Upper lobe of left lung (tissue), 6 donors: Measurements from ENCODE around the gene CTPS1. TPM values are rescaled to one million over a fixed set of nuclear protein-coding genes. Genes with fewer than 3 reads are reported as not detected.

Experiments
- ATAC-seq, 2 donors: fragments of 200-7000 bp; cut with Tn5 transposase; one replicate each; pipeline ENCODE4 v1.9.1; 2022; ENCODE audit warnings: mild to moderate bottlenecking in 2 of 2, moderate library complexity in 2 of 2; ENCODE audit not compliant: low FRiP score in 2 of 2
- DNase-seq, 2 donors: peaks; one replicate each; pipeline ENCODE4 v3.0.0-alpha.2; 2019 to 2020
- H3K27ac ChIP-seq, 4 donors: fragments of 200-600 bp; sonication (generic); one replicate each; pipeline ENCODE4 v1.5.1; 2016 to 2019
- H3K27me3 ChIP-seq, 4 donors: fragments of 200-600 bp; sonication (generic); one replicate each; pipeline ENCODE4 v1.5.1; 2017 to 2019
- H3K36me3 ChIP-seq, 4 donors: fragments of 200-600 bp; sonication (generic); one replicate each; pipeline ENCODE4 v1.5.1; 2016 to 2019
- H3K4me1 ChIP-seq, 4 donors: fragments of 200-600 bp; sonication (generic); one replicate each; pipeline ENCODE4 v1.5.1; 2018 to 2019
- H3K4me3 ChIP-seq, 4 donors: fragments of 200-600 bp; sonication (generic); one replicate each; pipeline ENCODE4 v1.5.1; 2017 to 2019; ENCODE audit warnings: mild to moderate bottlenecking in 2 of 4, moderate library complexity in 1 of 4
- H3K9me3 ChIP-seq, 4 donors: fragments of 200-600 bp; sonication (generic); one replicate each; pipeline ENCODE4 v1.5.1; 2018 to 2019
- EP300 ChIP-seq, 4 donors: sonication (generic); formaldehyde crosslinking; IDR thresholded peaks; one replicate each; pipeline ENCODE4 v1.5.1; 2017; ENCODE audit warnings: antibody characterized with exemption in 4 of 4, control low read depth in 2 of 4
- POLR2A ChIP-seq, 4 donors: fragments of 450-650 bp; IDR thresholded peaks; one replicate each; pipeline ENCODE4 v1.5.1; 2016 to 2017; ENCODE audit warnings: antibody characterized with exemption in 4 of 4, mild to moderate bottlenecking in 2 of 4
- POLR2AphosphoS5 ChIP-seq, 2 donors: sonication (generic); formaldehyde crosslinking; IDR thresholded peaks; one replicate each; pipeline ENCODE4 v1.5.1; 2017; ENCODE audit warnings: antibody characterized with exemption in 2 of 2
- WGBS, 2 donors: methylation state at CpG; one replicate each; pipeline ENCODE4 v1.1.5; 2017 to 2018; 5-methylcytosine and 5-hydroxymethylcytosine counted together
- small RNA-seq, 4 donors: library from RNA; depleted of rRNA; stranded (forward); fragments of <200 nt; gene quantifications; one replicate each; pipeline ENCODE3, GENCODE V24; 2016
- total RNA-seq, 6 donors: library from RNA; depleted of rRNA in 4 of 6; stranded (reverse); fragments of >200 nt in 4 of 6; gene quantifications; one replicate each; pipeline versions ENCODE4 v1.1.0 to v1.2.1, GENCODE V29; 2016 to 2021
- TF ChIP-seq, protein P1 (sequence below), 6 experiments: fragments of 450-650 bp in 4 of 6; fragments of 200-600 bp in 2 of 6; sonication (generic) in 2 of 6; IDR thresholded peaks; one replicate each; pipeline ENCODE4 v1.5.1; 2016 to 2019; ENCODE audit warnings: antibody characterized with exemption in 6 of 6
- donor health status: DM: no; HTN: no; CAD: no; lungs with moderate emphysema.
- donor health status: DM: no; HTN: yes; CAD: no; lungs with severe emphysema.

The CTPS1 gene
- total RNA-seq, 6 donors from 2014 or later, result 12.7 to 32.5 (median 25.0) TPM

DNA sequence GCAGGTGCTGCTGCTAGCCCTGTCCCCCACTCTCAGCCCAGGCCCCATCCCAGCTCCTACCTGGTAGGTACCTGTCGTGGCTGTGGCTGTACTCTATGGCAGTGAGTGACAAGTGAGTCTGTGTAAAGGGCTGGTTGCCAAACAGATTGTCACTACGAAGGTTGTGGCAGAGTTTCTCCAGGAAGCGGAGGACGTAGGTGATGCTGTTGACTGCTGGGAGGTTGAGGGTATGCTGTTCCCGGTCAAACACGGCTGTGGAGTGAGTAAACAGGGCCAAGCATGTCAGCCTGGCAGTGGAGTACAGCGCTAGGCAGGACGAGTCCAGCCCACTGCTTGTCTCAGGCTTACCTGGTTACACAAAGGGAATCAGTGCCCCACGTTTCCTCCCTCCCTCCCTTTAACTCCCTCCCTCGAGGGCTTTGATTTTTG lies 66.9 kb downstream of the CTPS1 start:
- 58 to 80% methylated on average over 7 to 10 of the region's 10 CpGs for WGBS, 2 donors
- TF ChIP-seq POLR2A (IDR thresholded peaks at IDR 0.05) (peak in 1 of 4 donors; percentile 5), EP300 (IDR thresholded peaks at IDR 0.05) (no peak), POLR2AphosphoS5 (IDR thresholded peaks at IDR 0.05) (peak in 1 of 2 donors; percentile 41)
- Histone ChIP-seq H3K4me1 (peaks cover 20 to 25% (median 25%) of the 10 kb centered on the region in 4 donors), H3K4me3 (no peak overlapping the region), H3K27ac (peak overlapping the region; percentile 77 to 84 (median 81)), H3K27me3 (no peaks in the 10 kb centered on the region), H3K9me3 (no peaks in the 10 kb centered on the region), H3K36me3 (peaks cover 0 to 27% (median 15%) of the 10 kb centered on the region in 4 donors)
- ATAC-seq, result peak; percentile 42 to 91
- peak in 1 of 2 donors; percentile 83 for DNase-seq

DNA sequence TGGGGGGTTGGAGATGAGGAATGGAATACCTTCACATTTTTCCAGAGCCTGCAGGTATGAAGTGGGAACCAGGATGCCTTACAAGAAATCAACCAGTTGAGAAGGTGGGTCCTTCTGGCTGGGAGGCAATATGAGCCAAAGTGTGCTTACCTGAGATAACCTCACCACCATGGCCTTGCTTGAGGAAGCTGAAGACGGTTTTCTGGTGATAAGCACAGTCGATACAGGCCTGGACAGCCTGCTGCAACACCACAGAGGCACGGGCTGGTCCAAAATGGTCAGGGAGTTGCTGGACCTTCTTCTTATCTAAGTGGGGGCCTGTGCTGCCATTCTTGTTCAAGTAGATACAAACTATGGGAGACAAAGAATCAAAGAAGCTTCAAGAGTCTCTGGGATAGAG lies 69.0 kb downstream of the CTPS1 start:
- TF ChIP-seq POLR2A (IDR thresholded peaks at IDR 0.05), result no peak
- TF ChIP-seq, protein P1, sequence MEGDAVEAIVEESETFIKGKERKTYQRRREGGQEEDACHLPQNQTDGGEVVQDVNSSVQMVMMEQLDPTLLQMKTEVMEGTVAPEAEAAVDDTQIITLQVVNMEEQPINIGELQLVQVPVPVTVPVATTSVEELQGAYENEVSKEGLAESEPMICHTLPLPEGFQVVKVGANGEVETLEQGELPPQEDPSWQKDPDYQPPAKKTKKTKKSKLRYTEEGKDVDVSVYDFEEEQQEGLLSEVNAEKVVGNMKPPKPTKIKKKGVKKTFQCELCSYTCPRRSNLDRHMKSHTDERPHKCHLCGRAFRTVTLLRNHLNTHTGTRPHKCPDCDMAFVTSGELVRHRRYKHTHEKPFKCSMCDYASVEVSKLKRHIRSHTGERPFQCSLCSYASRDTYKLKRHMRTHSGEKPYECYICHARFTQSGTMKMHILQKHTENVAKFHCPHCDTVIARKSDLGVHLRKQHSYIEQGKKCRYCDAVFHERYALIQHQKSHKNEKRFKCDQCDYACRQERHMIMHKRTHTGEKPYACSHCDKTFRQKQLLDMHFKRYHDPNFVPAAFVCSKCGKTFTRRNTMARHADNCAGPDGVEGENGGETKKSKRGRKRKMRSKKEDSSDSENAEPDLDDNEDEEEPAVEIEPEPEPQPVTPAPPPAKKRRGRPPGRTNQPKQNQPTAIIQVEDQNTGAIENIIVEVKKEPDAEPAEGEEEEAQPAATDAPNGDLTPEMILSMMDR (IDR thresholded peaks at IDR 0.05), result no peak
- no peak for TF ChIP-seq EP300 (IDR thresholded peaks at IDR 0.05)
- TF ChIP-seq POLR2AphosphoS5 (IDR thresholded peaks at IDR 0.05), result no peak
- H3K27me3 ChIP-seq, result no peaks in the 10 kb centered on the region
- no peak overlapping the region for H3K4me3 ChIP-seq
- no peak for DNase-seq
- no peak overlapping the region for H3K27ac ChIP-seq
- H3K9me3 ChIP-seq, result no peaks in the 10 kb centered on the region
- no peak for ATAC-seq
- 93 to 100% methylated on average over 3 of the region's 3 CpGs for WGBS, 2 donors
- peaks cover 20 to 25% (median 25%) of the 10 kb centered on the region in 4 donors for H3K4me1 ChIP-seq
- H3K36me3 ChIP-seq, result peaks cover 0 to 32% (median 10%) of the 10 kb centered on the region in 4 donors

DNA sequence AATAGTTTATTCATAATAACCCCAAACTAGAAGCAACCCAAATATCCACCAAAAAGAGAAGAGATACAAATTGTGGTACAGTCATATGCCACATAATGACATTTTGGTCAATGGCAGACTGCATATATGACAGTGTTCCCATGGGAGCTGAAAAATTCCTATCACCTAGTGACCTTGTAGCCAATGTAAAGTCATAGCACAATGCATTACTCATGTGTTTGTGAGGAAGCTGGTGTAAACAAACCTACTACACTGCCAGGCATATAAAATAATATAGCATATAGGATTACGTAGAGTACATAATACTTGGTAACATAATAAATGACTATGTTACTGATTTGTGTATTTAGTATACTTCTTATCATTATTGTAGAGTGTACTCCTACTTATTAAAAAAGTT lies 71.5 kb downstream of the CTPS1 start:
- H3K4me1 ChIP-seq, result peaks cover 2 to 8% (median 3%) of the 10 kb centered on the region in 4 donors
- DNase-seq (no peak), ATAC-seq (no peak)
- TF ChIP-seq POLR2AphosphoS5 (IDR thresholded peaks at IDR 0.05) (no peak), EP300 (IDR thresholded peaks at IDR 0.05) (no peak), POLR2A (IDR thresholded peaks at IDR 0.05) (no peak)
- TF ChIP-seq, protein P1 (IDR thresholded peaks at IDR 0.05), result no peak
- no peak overlapping the region for H3K4me3 ChIP-seq
- 89 to 100% methylated on average over 1 of the region's 1 CpG for WGBS, 2 donors
- H3K27ac ChIP-seq, result no peak overlapping the region
- no peaks in the 10 kb centered on the region for H3K9me3 ChIP-seq
- peaks cover 0 to 37% (median 10%) of the 10 kb centered on the region in 4 donors for H3K36me3 ChIP-seq
- no peaks in the 10 kb centered on the region for H3K27me3 ChIP-seq

DNA sequence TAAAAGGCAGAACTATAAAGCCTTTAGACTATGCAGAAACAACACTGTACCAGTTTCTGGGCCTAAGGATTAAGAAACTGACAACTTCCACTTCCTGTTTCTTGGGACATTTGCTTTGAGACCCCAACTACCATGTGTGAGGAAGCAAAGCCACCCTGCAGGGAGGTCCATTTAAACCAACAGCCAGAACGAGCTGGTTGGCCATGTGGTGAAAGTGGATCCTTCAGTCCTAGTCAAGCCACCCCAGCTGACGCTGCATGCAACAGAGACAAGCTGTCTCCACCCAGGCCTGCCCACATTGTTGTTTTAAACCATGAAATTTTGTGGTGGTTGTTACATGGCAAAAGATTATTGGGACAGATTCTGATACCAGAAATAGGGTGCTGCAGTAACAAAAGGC lies 73.8 kb downstream of the CTPS1 start:
- Histone ChIP-seq H3K4me3 (no peak overlapping the region), H3K4me1 (no peaks in the 10 kb centered on the region), H3K27ac (no peak overlapping the region), H3K36me3 (peaks cover 0 to 34% (median 9%) of the 10 kb centered on the region in 4 donors), H3K27me3 (no peaks in the 10 kb centered on the region), H3K9me3 (no peaks in the 10 kb centered on the region)
- WGBS, 2 donors, result 75 to 83% methylated on average over 1 to 2 of the region's 2 CpGs
- TF ChIP-seq EP300 (IDR thresholded peaks at IDR 0.05), result no peak
- TF ChIP-seq POLR2AphosphoS5 (IDR thresholded peaks at IDR 0.05), result no peak
- TF ChIP-seq POLR2A (IDR thresholded peaks at IDR 0.05), result no peak
- TF ChIP-seq, protein P1 (IDR thresholded peaks at IDR 0.05), result no peak
- no peak for DNase-seq
- ATAC-seq, result peak in 1 of 2 donors; percentile 41

DNA sequence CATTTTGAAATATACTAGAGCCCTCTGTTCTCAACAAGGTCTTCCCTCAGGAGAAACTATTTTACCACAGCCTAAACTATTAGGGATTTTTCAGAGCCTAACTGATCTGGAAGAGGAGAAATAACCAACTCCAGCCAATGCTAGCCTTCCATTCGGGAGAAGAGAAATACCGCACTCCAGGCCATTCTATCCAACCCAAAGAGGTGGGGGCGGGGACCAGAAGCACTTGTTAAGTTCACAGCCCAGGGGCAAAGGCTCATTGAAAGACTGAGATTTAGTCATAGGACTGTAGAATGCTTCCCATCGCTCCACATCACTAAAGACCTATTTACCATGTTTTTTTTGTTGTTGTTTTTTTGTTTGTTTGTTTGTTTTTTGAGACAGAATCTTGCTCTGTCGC lies 77.4 kb downstream of the CTPS1 start:
- no peak for ATAC-seq
- Histone ChIP-seq H3K36me3 (peaks cover 0 to 45% (median 8%) of the 10 kb centered on the region in 4 donors), H3K4me3 (no peak overlapping the region), H3K27me3 (no peaks in the 10 kb centered on the region), H3K4me1 (no peaks in the 10 kb centered on the region), H3K27ac (no peak overlapping the region), H3K9me3 (no peaks in the 10 kb centered on the region)
- TF ChIP-seq POLR2A (IDR thresholded peaks at IDR 0.05) (no peak), POLR2AphosphoS5 (IDR thresholded peaks at IDR 0.05) (no peak), EP300 (IDR thresholded peaks at IDR 0.05) (no peak)
- TF ChIP-seq, protein P1 (IDR thresholded peaks at IDR 0.05), result no peak
- 91 to 95% methylated on average over 5 of the region's 5 CpGs for WGBS, 2 donors
- no peak for DNase-seq

Small RNA genes within 50 kb of the gene (small RNA-seq; reads per million reads assigned to genes)
- gene UBE2V1P8, result 0 reads per million in 4 donors

Other genes with a start within 250 kb of the CTPS1 start
- gene KCNQ4, start 195.9 kb upstream of the CTPS1 start, total RNA-seq, result under 1 TPM in 5 of 6 donors, not detected in 1; 0.44 to 0.89 (median 0.60) TPM
- 10 to 100 TPM in 5 of 6 donors, 1 to 10 TPM in 1; 8.4 to 36.5 (median 19.8) TPM for gene CITED4, start 117.3 kb upstream of the CTPS1 start, total RNA-seq
- gene SLFNL1, start 42.0 kb downstream of the CTPS1 start, total RNA-seq, result 1 to 10 TPM; 2.2 to 7.8 (median 5.3) TPM